ENCODE data around the gene BANP.
"Not testable (repeated sequence)": the region's sequence is repeated elsewhere in the genome, so short reads cannot be mapped to it uniquely, and the experiment has no call there.

BANP gene

GRCh38 chr16:87993901-87994300 is 42.7 kb downstream of the BANP start:
- no peak for DNase-seq (ENCODE audit: low read depth in 2 of 2)

DNA sequence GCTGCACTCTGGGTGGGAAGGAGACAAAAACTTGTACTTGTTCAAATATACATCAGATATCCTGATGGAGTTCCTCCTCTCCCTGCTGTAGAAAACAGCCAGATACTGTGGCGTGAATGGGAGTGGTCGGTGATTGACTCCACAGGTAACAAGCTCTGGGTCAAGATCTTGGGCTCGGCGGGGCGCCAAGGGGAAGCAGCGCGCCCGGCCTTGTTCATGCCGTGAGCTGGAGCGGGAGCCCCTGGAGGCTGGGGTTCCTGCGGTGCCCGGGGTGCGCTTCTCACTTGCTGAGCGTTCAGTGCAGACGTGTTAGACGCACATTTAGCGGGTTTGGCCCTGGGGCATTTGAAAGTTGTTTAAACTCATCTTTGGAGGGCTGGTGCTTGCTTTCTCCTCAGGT is 44.4 kb downstream of the BANP start:
- no peak for DNase-seq (ENCODE audit: low read depth in 2 of 2)

GRCh38 chr16:87996962-87997880 is 46.0 kb downstream of the BANP start:
- no peak for DNase-seq (ENCODE audit: low read depth in 2 of 2)

- not testable (repeated sequence) for DNase-seq (ENCODE audit: low read depth in 2 of 2)
These were observed 47.1 kb downstream of the BANP start for GRCh38 chr16:87998184-87998793.

- not testable (repeated sequence) for DNase-seq (ENCODE audit: low read depth in 2 of 2)
These were observed 47.8 kb downstream of the BANP start for GRCh38 chr16:87998992-87999391.

GRCh38 chr16:88002211-88002610 is 51.0 kb downstream of the BANP start:
- no peak for DNase-seq (ENCODE audit: low read depth in 2 of 2)

DNA sequence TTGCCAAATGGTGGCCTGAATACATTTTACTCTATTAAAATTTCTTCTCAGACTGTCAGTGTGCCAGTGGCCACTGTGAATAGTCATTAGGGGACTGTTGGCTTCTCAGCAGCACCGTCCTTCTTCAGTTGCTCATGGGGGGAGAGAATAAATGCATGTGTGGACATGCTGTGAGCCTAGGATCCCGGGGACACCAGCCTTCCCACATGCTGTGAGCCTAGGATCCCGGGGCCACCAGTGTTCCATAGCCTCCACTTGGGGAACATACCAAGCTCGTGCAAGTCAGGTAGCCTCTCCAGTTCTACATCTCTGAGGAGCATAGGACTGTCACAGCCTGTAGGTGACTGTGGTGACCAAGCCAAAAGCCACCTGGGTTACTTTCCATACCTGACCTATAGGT is 51.5 kb downstream of the BANP start:
- DNase-seq (ENCODE audit: low read depth in 2 of 2): no peak

DNA sequence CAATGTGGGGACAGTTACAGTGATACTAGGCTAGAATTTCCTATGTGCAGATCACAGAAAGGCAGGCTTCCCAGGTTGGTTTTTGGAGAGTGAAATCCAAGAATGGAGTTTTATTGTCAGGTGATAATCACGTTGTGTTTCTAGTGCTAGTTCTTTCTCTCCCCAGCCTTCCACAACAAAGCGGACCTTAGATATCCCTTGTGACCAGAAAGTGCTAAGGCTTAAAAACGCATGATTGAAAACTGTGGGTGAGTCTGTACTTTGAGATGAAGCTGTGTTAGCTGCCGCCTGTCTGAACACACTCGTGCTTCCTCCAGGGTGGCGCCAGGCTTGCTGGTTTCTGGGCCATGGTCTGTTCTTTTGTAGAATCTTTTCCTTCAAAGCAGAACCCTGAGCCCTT is 52.1 kb downstream of the BANP start:
- no peak for DNase-seq (ENCODE audit: low read depth in 2 of 2)

DNA sequence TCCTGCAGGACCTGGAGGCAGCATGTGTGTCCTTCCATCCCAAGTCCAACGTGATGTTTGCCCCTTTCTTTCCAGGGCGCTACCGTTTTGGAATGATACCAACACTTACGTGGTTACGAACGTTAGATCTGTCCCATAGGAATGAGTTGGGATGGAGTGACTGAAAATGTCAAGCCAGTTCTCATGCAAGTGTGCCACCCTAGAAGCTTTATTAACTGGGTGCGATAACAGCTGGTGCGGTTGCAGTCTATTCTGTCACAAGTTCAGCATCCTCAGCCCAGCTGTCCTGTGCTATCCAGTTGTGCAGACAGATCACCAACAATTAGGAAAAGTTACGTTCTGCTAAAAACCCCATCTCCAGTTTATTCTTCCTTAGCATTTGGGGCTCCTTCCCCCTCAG is 52.5 kb downstream of the BANP start:
- DNase-seq (ENCODE audit: low read depth in 2 of 2): no peak

GRCh38 chr16:88004391-88004790 is 53.2 kb downstream of the BANP start:
- DNase-seq (ENCODE audit: low read depth in 2 of 2): no peak

DNA sequence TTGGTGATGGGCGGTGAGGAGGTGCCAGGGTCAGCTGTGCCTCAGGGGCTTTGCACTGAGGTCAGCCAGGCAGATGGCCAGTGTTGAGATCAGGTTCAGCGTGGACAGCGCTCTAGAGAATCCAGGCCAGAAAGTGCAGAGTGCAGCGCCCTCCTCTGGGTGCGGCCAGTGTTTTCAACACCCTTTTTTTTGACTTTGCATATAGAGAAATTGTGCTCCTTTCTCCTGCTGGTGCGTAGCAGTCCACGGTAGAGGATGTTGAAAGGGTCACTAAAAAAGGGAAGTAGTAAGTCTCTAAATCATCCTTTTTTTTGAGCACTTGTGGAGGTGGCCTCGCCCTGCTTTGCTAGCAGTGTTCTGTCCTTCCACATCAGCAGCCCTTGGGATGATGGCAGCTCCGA is 53.9 kb downstream of the BANP start:
- DNase-seq (ENCODE audit: low read depth in 2 of 2): no peak

- DNase-seq (ENCODE audit: low read depth in 2 of 2): no peak
These were observed 54.7 kb downstream of the BANP start for GRCh38 chr16:88005968-88006367.

DNA sequence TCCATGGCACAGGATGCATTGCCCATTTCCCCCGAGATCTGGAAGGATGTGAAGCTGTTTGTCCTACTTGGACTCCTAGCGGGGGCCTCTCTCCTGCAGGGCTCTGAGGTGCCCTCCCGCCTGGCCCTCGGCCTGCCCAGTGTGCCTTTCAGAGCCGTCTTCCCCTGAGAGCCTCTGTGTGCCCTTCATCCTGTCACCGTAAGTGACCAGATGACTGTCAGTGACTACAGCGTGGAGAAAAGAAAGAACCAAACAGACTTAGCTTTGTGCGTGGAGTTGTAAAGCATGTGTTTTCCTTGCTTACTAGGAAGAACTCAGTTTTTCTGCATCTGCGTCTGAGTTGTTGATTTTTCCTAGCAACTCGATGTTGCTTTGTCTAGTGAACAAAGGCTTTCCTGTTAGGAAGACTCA is 56.1 kb downstream of the BANP start:
- no peak for DNase-seq (ENCODE audit: low read depth in 2 of 2)

- DNase-seq (ENCODE audit: low read depth in 2 of 2): no peak
These were observed 57.6 kb downstream of the BANP start for GRCh38 chr16:88008840-88009239.

DNA sequence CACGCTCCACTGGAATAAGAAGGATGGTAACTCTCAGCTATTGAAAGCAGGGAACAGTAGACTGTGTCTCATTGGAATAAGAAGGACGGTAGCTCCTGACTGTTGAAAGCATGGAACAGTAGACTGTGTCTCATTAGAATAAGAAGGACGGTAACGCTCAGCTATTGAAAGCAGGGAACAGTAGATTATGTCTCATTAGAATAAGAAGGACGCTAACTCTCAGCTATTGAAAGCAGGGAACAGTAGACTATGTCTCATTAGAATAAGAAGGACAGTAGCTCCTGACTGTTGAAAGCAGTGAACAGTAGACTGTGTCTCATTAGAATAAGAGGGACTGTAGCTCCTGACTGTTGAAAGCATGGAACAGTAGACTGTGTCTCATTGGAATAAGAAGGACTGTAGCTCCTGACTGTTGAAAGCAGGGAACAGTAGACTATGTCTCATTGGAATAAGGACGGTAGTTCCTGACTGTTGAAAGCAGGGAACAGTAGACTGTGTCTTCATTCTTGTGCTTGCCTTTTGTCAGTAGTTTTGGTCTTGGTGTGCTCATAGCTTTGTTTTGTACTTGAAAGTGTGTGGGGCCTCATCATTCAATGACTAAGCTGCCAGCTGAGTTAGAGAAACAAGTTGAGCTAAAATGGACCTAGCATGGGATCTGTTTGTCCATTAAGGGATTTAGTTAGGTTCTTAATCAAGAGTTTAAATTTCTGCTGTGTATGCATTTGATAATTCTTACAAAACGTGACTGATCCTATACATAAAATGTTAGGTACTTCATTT is 58.5 kb downstream of the BANP start:
- no peak for DNase-seq (ENCODE audit: low read depth in 2 of 2)

DNA sequence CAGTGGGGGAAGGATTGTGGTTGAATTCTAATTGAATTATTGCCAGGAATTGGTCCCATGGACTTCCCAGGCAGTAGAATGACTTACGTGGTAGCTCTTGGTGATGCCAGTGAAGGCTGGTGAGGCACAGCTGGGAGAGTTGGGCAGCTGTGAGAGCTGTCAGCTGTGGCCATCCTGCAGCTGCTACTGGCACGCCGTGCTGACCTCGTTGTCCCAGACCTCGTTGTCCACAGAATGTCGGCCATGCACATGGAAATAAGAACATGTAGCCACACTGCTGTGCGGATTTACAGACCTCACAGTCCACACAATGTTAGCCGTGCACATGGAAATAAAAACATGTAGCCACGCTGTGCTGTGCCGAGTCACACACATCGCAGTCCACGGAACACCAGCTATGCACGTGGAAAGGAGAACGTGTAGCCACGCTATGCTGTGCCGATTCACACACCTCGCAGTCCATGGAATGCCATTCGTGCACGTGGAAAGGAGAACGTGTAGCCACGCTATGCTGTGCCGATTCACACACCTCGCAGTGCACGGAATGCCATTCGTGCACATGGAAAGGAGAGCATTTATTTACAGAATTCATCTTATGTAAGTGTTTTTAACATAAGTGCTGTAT is 59.2 kb downstream of the BANP start:
- no peak for DNase-seq (ENCODE audit: low read depth in 2 of 2)

DNA sequence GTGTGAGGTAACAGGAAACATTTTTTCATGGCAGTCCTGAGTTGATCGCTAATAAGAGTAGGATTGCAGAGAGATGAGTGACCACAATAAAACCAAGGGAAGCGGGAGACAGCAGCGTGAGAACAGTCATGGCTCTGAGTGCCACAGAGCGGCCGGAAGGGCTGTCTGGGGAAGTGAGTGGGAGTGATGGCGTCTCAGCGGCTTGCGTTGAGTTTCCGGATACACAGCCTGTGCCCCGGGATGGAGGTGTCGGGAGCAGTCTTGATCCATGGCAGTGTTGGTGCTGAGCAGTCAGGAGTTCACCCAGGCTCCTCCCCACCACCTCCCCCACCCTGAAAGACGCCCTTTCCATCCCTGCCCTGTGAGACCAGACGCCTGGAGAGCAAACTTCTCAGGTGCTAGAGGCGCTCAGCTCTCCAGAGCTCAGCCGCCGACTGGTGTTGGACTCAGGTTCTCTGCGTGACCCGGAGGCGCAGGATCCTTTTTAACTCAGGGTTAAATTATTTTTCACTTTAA is 59.8 kb downstream of the BANP start:
- DNase-seq (ENCODE audit: low read depth in 2 of 2): no peak

DNA sequence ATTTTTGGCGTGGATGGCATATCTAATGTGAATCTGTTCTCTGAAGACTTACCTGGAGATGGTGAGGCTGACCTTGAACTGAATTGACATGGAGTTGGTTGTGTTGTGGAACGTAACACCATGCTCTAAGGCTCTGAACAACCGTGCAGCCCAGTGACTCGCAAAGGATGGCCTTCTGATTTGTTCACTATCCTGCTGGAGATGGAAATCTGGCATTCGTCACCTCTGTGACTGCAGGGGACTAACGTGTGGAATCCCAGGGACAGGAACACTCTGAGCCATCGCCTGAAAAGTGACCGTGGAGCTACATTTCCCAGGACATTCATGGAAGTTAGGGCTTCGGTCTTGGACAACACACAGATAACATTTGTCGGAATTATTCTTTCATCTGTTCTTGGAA is 61.1 kb downstream of the BANP start:
- no peak for DNase-seq (ENCODE audit: low read depth in 2 of 2)

DNA sequence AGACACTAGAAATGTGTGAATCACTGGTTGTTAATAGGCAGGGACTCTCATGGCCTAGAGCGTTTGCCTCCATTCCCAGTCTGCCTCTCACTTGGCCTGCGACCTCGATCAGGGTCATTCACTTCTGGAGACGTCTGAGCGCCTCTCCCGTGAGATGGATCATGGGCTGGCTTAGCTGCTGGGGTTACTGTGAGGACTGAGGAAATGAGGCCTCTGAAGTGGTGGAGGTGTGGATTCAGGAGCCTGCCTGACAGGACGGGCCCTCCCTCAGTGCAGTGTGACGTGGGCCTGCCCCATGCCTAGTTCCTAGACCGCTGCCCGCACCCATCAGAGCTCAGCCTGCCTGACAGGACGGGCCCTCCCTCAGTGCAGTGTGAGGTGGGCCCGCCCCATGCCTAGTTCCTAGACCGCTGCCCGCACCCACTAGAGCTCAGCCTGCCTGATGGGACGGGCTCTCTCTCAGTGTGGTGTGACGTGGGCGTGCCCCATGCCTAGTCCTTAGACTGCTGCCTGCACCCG is 61.9 kb downstream of the BANP start:
- DNase-seq (ENCODE audit: low read depth in 2 of 2): no peak

DNA sequence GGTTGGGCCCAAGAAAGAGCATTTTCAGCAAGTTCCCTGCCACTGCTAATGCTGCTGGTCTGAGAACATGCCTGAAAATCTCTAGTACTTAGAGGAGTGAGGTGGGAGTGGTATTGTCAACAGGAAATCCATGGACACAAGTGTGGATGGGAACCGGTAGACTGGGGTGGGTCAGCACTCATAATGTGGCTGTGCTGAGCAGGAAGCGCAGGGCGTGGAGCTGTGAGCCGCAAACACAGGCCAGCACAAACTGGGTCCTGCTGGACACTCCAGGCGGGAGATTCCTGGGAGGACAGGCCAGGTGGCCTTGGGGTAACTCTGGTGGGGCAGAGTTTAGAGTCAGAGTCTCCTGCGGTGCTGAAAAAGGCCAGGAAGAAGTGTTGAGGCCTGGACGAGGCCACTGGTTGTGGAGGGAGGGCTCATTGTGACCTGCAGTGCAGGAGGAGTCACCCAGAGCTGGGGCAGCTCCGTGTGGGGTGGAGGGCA is 62.6 kb downstream of the BANP start:
- no peak for DNase-seq (ENCODE audit: low read depth in 2 of 2)

DNA sequence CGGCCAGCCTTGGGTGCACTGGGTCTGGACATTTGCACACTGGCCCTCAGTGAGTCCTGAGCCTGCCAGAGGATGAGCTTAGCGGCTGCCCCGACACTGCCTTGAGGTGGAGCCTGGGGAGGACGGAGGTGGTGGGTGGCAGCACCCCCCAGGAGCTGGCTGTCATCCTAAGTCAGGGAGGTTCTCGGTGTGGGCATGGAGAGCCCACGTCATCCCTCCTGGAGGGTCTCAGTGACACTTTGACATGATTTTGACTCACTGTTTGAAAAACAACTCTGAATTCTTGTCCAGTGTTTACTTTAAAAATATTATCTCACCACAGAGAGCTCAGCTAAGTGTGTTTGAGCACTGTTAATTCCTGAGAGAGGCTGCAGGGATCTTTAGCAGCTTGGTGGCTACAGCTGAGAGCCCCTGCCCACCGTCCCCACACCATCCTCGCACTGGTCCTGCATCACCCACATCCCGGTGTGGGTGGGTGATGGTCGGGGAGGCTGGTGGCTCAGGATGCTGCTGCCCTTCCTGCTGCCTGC is 63.1 kb downstream of the BANP start:
- no peak for DNase-seq (ENCODE audit: low read depth in 2 of 2)

All from stimulated activated CD4-positive, alpha-beta T cell treated with anti-CD3 and anti-CD28 coated beads, Interleukin-15, amount 100 ng/mL, for 48 hours (primary cell).